H9 (cell line): ENCODE results near the gene CDC42SE1. TPM values are rescaled to one million over a fixed set of nuclear protein-coding genes. Genes with fewer than 3 reads are reported as not detected.

Experiments used
- DNase-seq: peaks from one replicate; pipeline ENCODE4 v3.0.0-alpha.2; 2017
- H2AFZ ChIP-seq: one replicate; pipeline ENCODE4 v1.6.1; 2013; ENCODE audit warnings: mild to moderate bottlenecking, low read length, control low read depth, moderate library complexity
- H2AK5ac ChIP-seq: 2 replicates; pipeline ENCODE4 v1.6.1; 2013; ENCODE audit warnings: low read length, control low read depth, mixed read lengths; ENCODE audit not compliant: insufficient read length
- H2BK120ac ChIP-seq: one replicate; pipeline ENCODE4 v1.6.1; 2013; ENCODE audit warnings: low read depth, mild to moderate bottlenecking, low read length, control low read depth, inconsistent platforms; ENCODE audit not compliant: poor library complexity, severe bottlenecking
- H2BK12ac ChIP-seq: 2 replicates; pipeline ENCODE4 v1.6.1; 2013; ENCODE audit warnings: low read length, control low read depth, mixed read lengths, low read depth; ENCODE audit not compliant: insufficient read length
- H2BK15ac ChIP-seq: 2 replicates; pipeline ENCODE4 v1.6.1; 2013; ENCODE audit warnings: low read depth, low read length, control low read depth
- H2BK20ac ChIP-seq: one replicate; pipeline ENCODE4 v1.6.1; 2013; ENCODE audit warnings: low read depth, mild to moderate bottlenecking, low read length, control low read depth, inconsistent platforms; ENCODE audit not compliant: poor library complexity, severe bottlenecking
- H2BK5ac ChIP-seq: 2 replicates; pipeline ENCODE4 v1.6.1; 2013; ENCODE audit warnings: low read length, control low read depth, mixed read lengths; ENCODE audit not compliant: insufficient read length
- H3K14ac ChIP-seq: 2 replicates; pipeline ENCODE4 v1.6.1; 2013; ENCODE audit warnings: low read length, control low read depth; ENCODE audit not compliant: insufficient read depth
- H3K18ac ChIP-seq: 2 replicates; pipeline ENCODE4 v1.6.1; 2013; ENCODE audit warnings: low read depth, mild to moderate bottlenecking, mixed read lengths, low read length, control low read depth; ENCODE audit not compliant: insufficient read length
- H3K23ac ChIP-seq: 2 replicates; pipeline ENCODE4 v1.6.1; 2013; ENCODE audit warnings: low read length, control low read depth, mixed read lengths, low read depth; ENCODE audit not compliant: insufficient read length
- H3K23me2 ChIP-seq: 2 replicates; pipeline ENCODE4 v1.6.1; 2013; ENCODE audit warnings: low read depth, mild to moderate bottlenecking, mixed read lengths, low read length, control low read depth; ENCODE audit not compliant: insufficient read length, poor library complexity, severe bottlenecking
- H3K27ac ChIP-seq: 2 replicates; pipeline ENCODE4 v1.5.1; 2013; ENCODE audit warnings: low read length, control low read depth, mixed read lengths, low read depth; ENCODE audit not compliant: insufficient read length
- H3K27me3 ChIP-seq: 2 replicates; pipeline ENCODE4 v1.6.1; 2013; ENCODE audit warnings: low read length, control low read depth, inconsistent platforms; ENCODE audit not compliant: insufficient read depth
- H3K4ac ChIP-seq: 2 replicates; pipeline ENCODE4 v1.6.1; 2013; ENCODE audit warnings: low read depth, mild to moderate bottlenecking, control low read depth, inconsistent platforms, low read length, moderate library complexity
- H3K4me1 ChIP-seq: 2 replicates; pipeline ENCODE4 v1.6.1; 2013; ENCODE audit warnings: low read length, control low read depth, inconsistent platforms; ENCODE audit not compliant: insufficient read depth
- H3K4me2 ChIP-seq: 2 replicates; pipeline ENCODE4 v1.6.1; 2013; ENCODE audit warnings: low read length, control low read depth, mixed read lengths; ENCODE audit not compliant: insufficient read length, insufficient read depth
- H3K56ac ChIP-seq: 2 replicates; pipeline ENCODE4 v1.6.1; 2013; ENCODE audit warnings: low read depth, mild to moderate bottlenecking, mixed read lengths, low read length, control low read depth; ENCODE audit not compliant: insufficient read length
- H3K79me1 ChIP-seq: 2 replicates; pipeline ENCODE4 v1.6.1; 2013; ENCODE audit warnings: low read depth, mild to moderate bottlenecking, moderate library complexity, low read length, control low read depth, inconsistent platforms; ENCODE audit not compliant: insufficient read depth, poor library complexity, severe bottlenecking
- H3K79me2 ChIP-seq: 2 replicates; pipeline ENCODE4 v1.6.1; 2013; ENCODE audit warnings: low read length, control low read depth, inconsistent platforms; ENCODE audit not compliant: insufficient read depth
- H3K9ac ChIP-seq: 2 replicates; pipeline ENCODE4 v1.6.1; 2013; ENCODE audit warnings: low read length, control low read depth, mixed read lengths; ENCODE audit not compliant: insufficient read length; ENCODE audit errors: extremely low read depth
- H3K9me3 ChIP-seq: one replicate; pipeline ENCODE4 v1.6.1; 2013; ENCODE audit warnings: low read depth, low read length, inconsistent platforms; ENCODE audit not compliant: control insufficient read depth
- H3T11ph ChIP-seq: one replicate; pipeline ENCODE4 v1.6.1; 2013; ENCODE audit warnings: mild to moderate bottlenecking, low read length, control low read depth, inconsistent platforms
- H4K20me1 ChIP-seq: one replicate; pipeline ENCODE4 v1.6.1; 2013; ENCODE audit not compliant: control insufficient read depth, insufficient read length, insufficient read depth
- H4K5ac ChIP-seq: 2 replicates; pipeline ENCODE4 v1.6.1; 2013; ENCODE audit warnings: low read depth, mild to moderate bottlenecking, mixed read lengths, low read length, control low read depth; ENCODE audit not compliant: insufficient read length
- H4K8ac ChIP-seq: replicated peaks from 2 replicates; pipeline ENCODE4 v1.6.1; 2013; ENCODE audit warnings: low read length, control low read depth, mixed read lengths, low read depth; ENCODE audit not compliant: insufficient read length
- H4K91ac ChIP-seq: 2 replicates; pipeline ENCODE4 v1.6.1; 2013; ENCODE audit warnings: low read depth, mild to moderate bottlenecking, moderate library complexity, mixed read lengths, low read length, control low read depth; ENCODE audit not compliant: insufficient read length
- H3K27ac Mint-ChIP-seq, 3 experiments: 2 replicates in 2 of 3; 3 replicates in 1 of 3; pipeline ENCODE4 v1.8.0; 2020 to 2021; ENCODE audit warnings: mixed read lengths in 3 of 3, mild to moderate bottlenecking in 1 of 3, moderate library complexity in 1 of 3
- H3K27me3 Mint-ChIP-seq: 2 replicates; pipeline ENCODE4 v1.8.0; 2021; ENCODE audit warnings: low read depth, mild to moderate bottlenecking, moderate library complexity, mixed read lengths
- H3K36me3 Mint-ChIP-seq, 3 experiments: 2 replicates in 2 of 3; 3 replicates in 1 of 3; pipeline ENCODE4 v1.8.0; 2020 to 2021; ENCODE audit warnings: low read depth in 3 of 3, mixed read lengths in 3 of 3; ENCODE audit not compliant: insufficient read depth in 1 of 3
- H3K4me1 Mint-ChIP-seq, 2 experiments: 2 replicates each; pipeline ENCODE4 v1.8.0; 2020; ENCODE audit warnings: mixed read lengths in 2 of 2
- H3K4me3 Mint-ChIP-seq, 2 experiments: 2 replicates in 1 of 2; 3 replicates in 1 of 2; pipeline ENCODE4 v1.8.0; 2020 to 2021; ENCODE audit warnings: mild to moderate bottlenecking in 2 of 2, mixed read lengths in 2 of 2, moderate library complexity in 1 of 2
- H3K9me3 Mint-ChIP-seq, 2 experiments: 2 replicates in 1 of 2; 3 replicates in 1 of 2; pipeline ENCODE4 v1.8.0; 2020; ENCODE audit warnings: mild to moderate bottlenecking in 2 of 2, mixed read lengths in 2 of 2, moderate library complexity in 1 of 2
- CTCF ChIP-seq: fragments of 200-600 bp; sonication (generic); conservative IDR thresholded peaks from 3 replicates; pipeline ENCODE4 v1.8.0; 2021; ENCODE audit warnings: antibody characterized with exemption, mild to moderate bottlenecking
- WGBS: extraction: QIAGEN DNeasy Blood & Tissue Kit; methylation state at CpG from one replicate; pipeline ENCODE4 v1.1.7; 2013; ENCODE audit warnings: missing lambda C conversion rate, low lambda C conversion rate, mixed read lengths; ENCODE audit not compliant: insufficient read length; ENCODE audit errors: extremely low coverage; 5-methylcytosine and 5-hydroxymethylcytosine counted together
- total RNA-seq: library from RNA; stranded (reverse); gene quantifications from 2 replicates; pipeline ENCODE4 v1.2.1, GENCODE V29; 2021

The CDC42SE1 gene
- total RNA-seq, 1 experiment from 2014 or later, result 87.3 TPM

DNA sequence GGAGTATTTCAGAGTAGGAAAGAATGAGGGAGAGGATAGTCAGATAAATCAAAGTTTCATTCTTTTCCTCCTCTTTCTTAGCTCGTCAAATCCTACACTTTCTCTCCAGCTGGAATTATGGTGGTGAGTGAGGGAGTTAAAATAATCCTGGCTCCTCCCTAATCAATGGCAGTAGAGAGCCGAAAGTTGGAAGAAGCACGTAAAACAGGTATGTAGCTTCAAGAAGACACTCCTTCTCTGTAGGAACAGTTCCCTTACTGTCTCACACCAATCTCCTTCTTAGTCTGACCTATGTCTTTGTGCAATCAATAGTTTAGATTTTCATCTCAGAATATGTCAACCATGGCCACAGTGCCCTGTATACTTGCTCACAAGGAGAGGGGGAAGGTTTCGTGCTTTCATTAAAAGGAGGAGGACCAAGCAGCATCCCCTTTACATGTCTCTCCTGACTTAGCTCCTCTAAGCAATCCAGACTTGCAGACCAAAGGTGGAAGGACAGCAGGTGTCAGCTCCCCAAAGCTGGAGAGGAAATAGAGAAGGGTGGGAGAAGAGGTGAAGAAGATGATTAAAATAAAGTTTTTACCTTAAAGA is 53.6 kb downstream of the CDC42SE1 start:
- Histone ChIP-seq H3K27ac (no peak overlapping the region), H3K23ac (no peak overlapping the region)

More for the DNA sequence above, 53.6 kb downstream of the CDC42SE1 start:
- Histone ChIP-seq H3K23me2 (peaks cover 13% of the 10 kb centered on the region), H3K56ac (no peak overlapping the region), H2AFZ (no peak overlapping the region), H2BK12ac (no peak overlapping the region), H2BK5ac (no peak overlapping the region), H4K8ac (no peak overlapping the region), H3K9ac (no peak overlapping the region), H3K18ac (no peak overlapping the region), H4K91ac (no peak overlapping the region), H2BK15ac (no peak overlapping the region), H3K9me3 (no peaks in the 10 kb centered on the region), H3K27me3 (no peaks in the 10 kb centered on the region), H2BK120ac (no peak overlapping the region), H3K4me1 (peaks cover 5% of the 10 kb centered on the region; the same call in 1 of the 2 replicates), H3K79me1 (no peaks in the 10 kb centered on the region), H2AK5ac (no peak overlapping the region), H3K4me2 (peak overlapping the region; percentile 58), H3K14ac (no peak overlapping the region), H3K79me2 (no peaks in the 10 kb centered on the region; the same call in 1 of the 2 replicates), H4K5ac (no peak overlapping the region), H3K4ac (no peak overlapping the region), H2BK20ac (no peak overlapping the region), H4K20me1 (no peaks in the 10 kb centered on the region), H3T11ph (no peak overlapping the region)
- H3K9me3 Mint-ChIP-seq, result no peaks in the 10 kb centered on the region; a peak in 2 of 5 replicates
- no CpG with 5 or more reads among the region's 4 CpGs for WGBS
- DNase-seq, result no peak
- H3K36me3 Mint-ChIP-seq, result peaks cover 0 to 4% (median 0%) of the 10 kb centered on the region in 3 experiments; a peak in 1 of 7 replicates
- TF ChIP-seq CTCF, result no peak
- peak overlapping the region in 2 of 3 experiments; percentile 97 to 98; a peak in 5 of 7 replicates for H3K27ac Mint-ChIP-seq
- peaks cover 35 to 44% of the 10 kb centered on the region in 2 experiments for H3K4me1 Mint-ChIP-seq
- peak overlapping the region; percentile 67 to 99 for H3K4me3 Mint-ChIP-seq
- H3K27me3 Mint-ChIP-seq, result no peaks in the 10 kb centered on the region; the same call in 1 of the 2 replicates
